GM10266 (cell line): ENCODE results near the gene LMO2.
"Not testable (repeated sequence)": the region's sequence is repeated elsewhere in the genome, so short reads cannot be mapped to it uniquely, and the experiment has no call there.

Experiments
- DNase-seq: peaks from one replicate; pipeline ENCODE4 v3.0.0; 2012; ENCODE audit errors: extremely low spot score
- CTCF ChIP-seq: IDR thresholded peaks from 2 replicates; pipeline ENCODE4 v1.5.1; 2012; ENCODE audit warnings: mild to moderate bottlenecking, low read depth; ENCODE audit not compliant: control insufficient read depth, insufficient read depth; ENCODE audit errors: missing control alignments

Gene LMO2

GRCh38 chr11:33924341-33924740 is 32.5 kb upstream of the LMO2 start:
- no peak for TF ChIP-seq CTCF
- no peak for DNase-seq

GRCh38 chr11:33923626-33924025 is 31.8 kb upstream of the LMO2 start:
- no peak for TF ChIP-seq CTCF
- no peak for DNase-seq

GRCh38 chr11:33920838-33921613 is 29.1 kb upstream of the LMO2 start:
- peak; percentile 57 for DNase-seq
- TF ChIP-seq CTCF: no peak

- DNase-seq: no peak
Measured at GRCh38 chr11:33919645-33920044, 27.8 kb upstream of the LMO2 start.

GRCh38 chr11:33917402-33917801 is 25.5 kb upstream of the LMO2 start:
- DNase-seq: not testable (repeated sequence)

More at GRCh38 chr11:33919645-33920044, 27.8 kb upstream of the LMO2 start:
- TF ChIP-seq CTCF: no peak

GRCh38 chr11:33916736-33917135 is 24.9 kb upstream of the LMO2 start:
- DNase-seq: no peak
- TF ChIP-seq CTCF: no peak

- DNase-seq: no peak
- TF ChIP-seq CTCF: no peak
Measured at GRCh38 chr11:33915526-33915925, 23.6 kb upstream of the LMO2 start.

- no peak for DNase-seq
- TF ChIP-seq CTCF: no peak
Measured at GRCh38 chr11:33913991-33914390, 22.1 kb upstream of the LMO2 start.
